Measurements from ENCODE around the gene DDR1.
"Not testable (repeated sequence)": the region's sequence is repeated elsewhere in the genome, so short reads cannot be mapped to it uniquely, and the experiment has no call there.

Gene DDR1

GRCh38 chr6:30854285-30855040 is 29.9 kb upstream of the DDR1 start:
- DNase-seq (ENCODE audit: low read depth), result no peak

- no peak for DNase-seq (ENCODE audit: low read depth)
These were observed 28.8 kb upstream of the DDR1 start for GRCh38 chr6:30855429-30856075.

GRCh38 chr6:30857112-30857511 is 27.2 kb upstream of the DDR1 start:
- no peak for DNase-seq (ENCODE audit: low read depth)

GRCh38 chr6:30857549-30857948 is 26.8 kb upstream of the DDR1 start:
- no peak for DNase-seq (ENCODE audit: low read depth)

GRCh38 chr6:30859726-30860125 is 24.6 kb upstream of the DDR1 start:
- DNase-seq (ENCODE audit: low read depth), result not testable (repeated sequence)

- DNase-seq (ENCODE audit: low read depth), result no peak
These were observed 22.9 kb upstream of the DDR1 start for GRCh38 chr6:30861257-30862048.

- DNase-seq (ENCODE audit: low read depth), result no peak
These were observed 22.0 kb upstream of the DDR1 start for GRCh38 chr6:30862156-30862875.

- DNase-seq (ENCODE audit: low read depth), result no peak
These were observed 20.0 kb upstream of the DDR1 start for GRCh38 chr6:30864325-30864724.

GRCh38 chr6:30869241-30869749 is 15.0 kb upstream of the DDR1 start:
- not testable (repeated sequence) for DNase-seq (ENCODE audit: low read depth)

GRCh38 chr6:30870546-30870945 is 13.8 kb upstream of the DDR1 start:
- DNase-seq (ENCODE audit: low read depth), result no peak

- no peak for DNase-seq (ENCODE audit: low read depth)
These were observed 12.6 kb upstream of the DDR1 start for GRCh38 chr6:30871592-30872183.

- DNase-seq (ENCODE audit: low read depth), result no peak
These were observed 11.1 kb upstream of the DDR1 start for GRCh38 chr6:30873137-30873640.

GRCh38 chr6:30873795-30874194 is 10.5 kb upstream of the DDR1 start:
- DNase-seq (ENCODE audit: low read depth), result not testable (repeated sequence)

- no peak for DNase-seq (ENCODE audit: low read depth)
These were observed 8.9 kb upstream of the DDR1 start for GRCh38 chr6:30875244-30876038.

GRCh38 chr6:30876039-30876730 is 8.1 kb upstream of the DDR1 start:
- DNase-seq (ENCODE audit: low read depth), result no peak

GRCh38 chr6:30877419-30878262 is 6.7 kb upstream of the DDR1 start:
- no peak for DNase-seq (ENCODE audit: low read depth)

GRCh38 chr6:30879684-30880427 is 4.5 kb upstream of the DDR1 start:
- no peak for DNase-seq (ENCODE audit: low read depth)

GRCh38 chr6:30880698-30881252 is 3.5 kb upstream of the DDR1 start:
- no peak for DNase-seq (ENCODE audit: low read depth)
